Stimulated activated CD8-positive, alpha-beta memory T cell treated with anti-CD3 and anti-CD28 coated beads, Interleukin-7, amount 100 ng/mL, for 24 hours (primary cell): ENCODE results near the gene OR4D1.
A peak's percentile ranks its signal among the peaks of the same experiment; 100 is the strongest.

Source experiments
- DNase-seq: peaks from one replicate; pipeline ENCODE4 v3.0.0-alpha.2; 2020; ENCODE audit warnings: low read depth

The OR4D1 gene

DNA sequence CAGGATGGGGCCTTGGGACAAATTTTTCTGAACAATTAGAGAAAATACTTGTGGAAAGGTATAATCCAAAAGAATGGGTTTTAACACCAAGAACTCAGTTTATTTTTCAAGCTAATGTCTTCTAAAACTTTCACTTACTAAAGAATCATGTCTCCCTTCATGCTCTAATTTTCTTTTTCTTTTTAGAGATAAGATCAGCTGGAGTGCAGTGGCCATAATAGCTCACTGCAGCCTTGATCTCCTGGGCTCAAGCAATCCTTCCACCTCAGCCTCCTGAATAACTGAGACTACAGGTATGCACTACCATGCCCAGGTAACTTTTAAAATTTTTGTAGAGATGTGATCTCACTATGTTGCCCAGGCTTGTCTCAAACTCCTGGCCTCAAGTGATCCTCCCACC, 5.5 kb downstream of the OR4D1 start:
- DNase-seq, result no peak

DNA sequence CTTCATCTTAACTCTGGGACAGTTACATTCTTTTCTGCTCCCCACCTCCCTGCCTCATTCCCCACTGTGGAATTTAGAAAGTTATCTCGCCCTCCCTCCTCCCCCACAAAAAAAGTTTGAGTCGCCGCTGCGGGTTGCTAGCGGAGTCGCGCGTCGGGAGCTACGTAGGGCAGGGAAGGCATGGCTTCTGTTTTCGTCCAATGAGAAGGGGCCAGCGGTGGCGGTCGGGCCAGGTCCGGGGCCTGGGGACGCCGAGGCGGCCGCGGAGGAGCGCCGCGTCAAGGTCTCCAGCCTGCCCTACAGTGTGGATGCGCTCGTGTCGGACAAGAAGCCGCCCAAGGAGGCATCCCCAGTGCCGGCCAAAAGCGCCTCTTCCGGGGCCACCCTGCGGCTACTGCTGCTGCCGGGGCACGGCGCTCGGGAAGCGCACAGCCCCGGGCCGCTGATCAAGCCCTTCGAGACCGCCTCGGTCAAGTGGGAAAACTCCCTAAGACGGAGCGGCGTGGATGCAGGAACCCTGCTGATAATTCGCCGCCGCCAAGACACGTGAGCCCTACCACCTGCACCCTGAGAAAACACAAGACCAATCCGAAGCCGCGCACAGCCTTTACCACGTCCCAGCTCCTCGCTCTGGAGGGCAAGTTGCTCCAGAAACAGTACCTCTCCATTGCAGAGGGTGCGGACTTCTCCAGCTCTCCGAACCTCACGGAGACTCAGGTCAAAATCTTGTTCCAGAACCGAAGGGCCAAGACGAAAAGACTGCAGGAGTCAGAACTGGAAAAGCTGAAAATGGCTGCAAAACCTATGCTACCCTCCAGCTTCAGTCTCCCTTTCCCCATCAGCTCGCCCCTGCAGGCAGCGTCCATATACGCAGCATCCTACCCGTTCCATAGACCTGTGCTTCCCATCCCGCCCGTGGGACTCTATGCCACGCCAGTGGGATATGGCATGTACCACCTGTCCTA, 8.9 kb downstream of the OR4D1 start:
- DNase-seq, result peak; percentile 27

DNA sequence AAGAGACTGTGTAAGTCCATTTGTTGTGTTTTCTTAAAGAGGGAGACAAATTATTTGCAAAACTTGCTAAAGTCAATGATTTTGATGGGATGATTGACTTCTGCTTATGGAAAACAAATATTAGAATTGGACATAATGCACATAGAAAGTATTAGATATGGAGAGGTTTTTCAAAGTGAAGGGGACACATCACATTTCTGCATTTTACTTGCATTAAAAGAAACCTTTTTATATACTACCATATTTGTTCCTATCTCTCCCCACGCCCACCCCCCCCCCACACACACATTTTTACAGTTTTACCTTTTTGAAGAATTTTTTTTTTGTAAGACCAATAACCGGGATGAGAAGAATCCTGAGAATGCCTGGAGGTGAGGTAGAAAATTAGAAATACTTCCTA, 10.0 kb downstream of the OR4D1 start:
- no peak for DNase-seq

DNA sequence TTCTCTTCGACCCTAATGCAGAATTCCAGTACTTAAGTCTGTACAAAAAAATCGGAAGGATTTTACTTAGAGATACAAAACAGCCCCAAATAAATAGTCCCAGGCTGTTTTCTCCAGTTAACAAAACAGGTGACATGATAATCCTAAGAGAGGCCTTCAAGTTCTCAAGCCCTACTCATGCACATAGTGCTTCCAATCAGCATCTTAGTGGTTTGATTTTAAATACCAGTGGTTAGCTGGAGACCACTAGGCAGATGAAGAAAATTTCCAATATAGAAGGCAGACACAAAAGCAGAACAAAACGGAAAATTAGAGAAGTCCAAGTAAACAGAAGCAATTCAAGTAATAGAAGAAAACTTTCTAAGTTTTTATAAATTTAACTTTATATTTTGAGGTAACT, 13.4 kb downstream of the OR4D1 start:
- DNase-seq, result no peak

DNA sequence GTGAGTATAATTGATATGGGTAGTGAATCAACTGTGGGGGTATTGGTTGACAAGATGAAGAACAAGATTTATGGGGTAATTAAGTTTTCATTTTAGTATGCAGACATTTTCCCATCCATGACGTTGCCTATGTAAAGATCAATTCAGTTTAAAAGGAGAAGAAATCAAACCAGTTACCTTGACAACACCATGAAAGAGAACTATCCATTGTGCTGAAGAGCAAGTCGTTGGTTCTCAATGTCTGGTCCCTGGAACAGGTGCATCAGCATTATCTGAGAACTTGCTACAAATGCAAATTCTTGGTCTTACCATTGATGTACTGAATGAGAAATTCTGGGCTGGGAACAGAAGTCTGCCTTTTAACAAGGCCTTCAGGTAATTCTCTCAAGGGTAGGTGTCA, 17.8 kb downstream of the OR4D1 start:
- no peak for DNase-seq

DNA sequence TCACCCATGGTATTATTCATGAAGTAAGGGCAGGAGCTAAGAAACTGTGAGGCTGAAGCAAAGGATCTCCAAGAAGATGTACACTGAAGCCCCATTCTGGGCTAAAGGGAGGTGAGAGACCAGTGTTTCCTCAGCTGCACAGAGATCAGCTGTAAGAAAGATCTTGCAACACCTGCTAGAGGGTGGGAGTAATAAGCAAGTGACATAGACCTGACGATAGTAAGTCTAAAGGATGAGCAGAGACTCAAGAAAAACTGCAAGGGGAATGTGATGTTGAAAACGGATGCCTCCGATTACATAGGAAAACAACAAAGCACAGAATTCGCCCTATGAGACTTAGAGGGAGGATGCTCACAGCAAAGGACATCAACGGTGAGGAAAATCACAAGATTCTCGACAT, 18.5 kb downstream of the OR4D1 start, which contains the start of gene OR4D2:
OR4D2 (plus strand) TSS at position 301 of the 400 bp plus-strand sequence. CDS start 2,674 bp downstream, outside the sequence.
- DNase-seq, result no peak

DNA sequence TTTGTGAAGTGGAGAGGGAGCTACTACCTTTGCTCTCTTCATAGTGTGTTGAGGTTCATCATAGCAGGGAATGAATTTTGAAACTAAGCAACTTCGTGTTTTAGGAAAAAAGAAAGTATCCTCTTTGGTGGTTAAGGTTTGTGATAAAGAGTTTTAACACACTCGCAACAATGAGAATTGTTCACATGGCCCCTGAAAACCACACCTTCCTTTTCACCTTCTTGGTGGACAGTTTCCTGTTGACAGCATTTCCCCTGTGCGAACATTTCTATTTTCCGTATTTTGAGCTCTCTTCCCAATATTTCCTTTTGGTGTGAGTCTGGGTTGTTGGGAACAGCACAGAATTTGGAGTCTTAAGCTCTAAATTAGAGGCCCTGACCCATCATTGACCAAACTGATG, 22.4 kb downstream of the OR4D1 start:
- DNase-seq, result no peak

DNA sequence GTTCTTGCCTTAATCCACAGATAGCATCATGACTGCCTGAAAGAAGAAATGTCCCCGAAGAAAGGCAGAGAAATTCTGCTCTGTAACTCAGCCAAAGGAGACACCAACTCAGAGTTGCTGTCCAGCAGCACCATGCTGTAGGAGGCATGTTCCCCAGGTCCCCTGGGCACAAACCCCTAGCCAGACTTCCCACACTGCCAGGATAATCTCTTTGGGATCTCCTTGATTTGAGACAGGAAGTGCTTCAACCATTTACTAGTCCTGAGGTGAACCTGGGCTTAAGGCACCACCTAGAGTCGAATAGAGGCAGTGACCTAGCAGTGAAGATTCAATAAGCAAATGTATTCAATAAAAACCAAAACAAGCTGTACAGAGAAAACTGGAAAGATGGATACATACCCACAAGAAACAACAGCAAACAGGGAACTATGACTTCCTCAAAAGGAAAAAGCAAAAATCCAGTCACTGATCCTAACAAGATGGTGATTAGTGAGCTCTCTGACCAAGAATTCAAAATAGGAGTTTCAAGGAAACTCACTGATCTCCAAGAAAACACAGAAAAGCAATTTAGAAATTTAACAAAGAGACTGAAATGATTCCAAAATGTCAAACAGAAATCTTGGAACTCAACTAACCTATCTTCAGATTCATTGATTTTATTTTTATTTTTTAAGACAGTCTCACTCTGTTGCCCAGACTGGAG, 24.3 kb downstream of the OR4D1 start:
- DNase-seq, result no peak

DNA sequence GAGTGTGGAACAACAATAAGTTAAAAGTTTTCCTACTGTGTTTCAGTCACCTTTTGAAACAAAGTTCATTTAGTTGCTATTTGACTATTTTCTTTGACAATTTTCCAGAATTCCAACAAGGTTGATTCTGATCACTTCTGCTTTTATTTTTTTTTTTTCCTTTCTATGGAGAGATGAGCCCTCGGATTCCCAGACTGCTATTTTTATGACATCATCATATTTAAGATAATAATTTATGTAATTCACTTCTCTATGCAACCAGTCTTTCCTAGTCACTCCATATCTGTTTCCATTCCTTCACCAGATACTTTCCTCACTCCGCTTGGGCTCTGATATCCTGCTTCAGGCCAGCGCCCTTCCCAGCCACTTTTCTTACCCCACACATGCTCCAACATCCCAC, 26.7 kb downstream of the OR4D1 start:
- no peak for DNase-seq

DNA sequence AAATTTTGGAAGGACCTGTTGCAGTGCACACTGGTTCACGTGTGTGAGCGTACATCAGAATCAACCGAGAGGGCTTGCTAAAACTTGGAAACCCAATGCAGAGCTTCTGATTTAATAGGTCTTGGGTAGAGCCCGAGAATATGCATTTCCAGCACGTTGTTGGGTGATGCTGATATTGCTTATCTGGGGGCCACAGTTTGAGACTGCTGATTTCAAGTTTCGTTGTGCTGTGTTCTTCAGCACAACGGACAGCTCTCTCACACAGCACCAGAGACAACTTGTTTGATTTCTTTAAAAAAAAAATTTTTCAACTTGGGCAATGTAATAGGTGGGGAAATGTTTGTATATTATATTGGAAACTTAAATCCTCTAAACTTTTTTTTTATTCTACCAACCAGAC, 28.0 kb downstream of the OR4D1 start:
- no peak for DNase-seq

DNA sequence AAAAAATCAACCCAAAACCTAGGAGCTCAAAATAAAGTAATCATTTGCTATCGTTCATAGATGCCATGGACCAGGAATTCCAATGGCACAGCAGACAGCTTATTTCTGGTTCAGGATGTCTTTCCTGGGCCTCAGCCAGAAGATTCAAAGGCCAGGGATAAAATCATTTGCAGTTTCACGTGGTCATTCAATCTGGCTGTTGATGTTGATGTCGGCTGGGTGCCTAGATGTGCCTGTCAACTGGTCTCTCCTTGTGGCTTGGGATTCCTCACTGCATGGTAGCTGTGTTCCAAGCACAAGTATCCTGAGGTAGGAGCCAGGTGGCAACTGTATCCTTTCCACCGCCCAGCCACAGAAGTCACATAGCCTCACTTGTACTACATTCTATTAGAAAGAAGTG, 33.6 kb downstream of the OR4D1 start:
- no peak for DNase-seq

DNA sequence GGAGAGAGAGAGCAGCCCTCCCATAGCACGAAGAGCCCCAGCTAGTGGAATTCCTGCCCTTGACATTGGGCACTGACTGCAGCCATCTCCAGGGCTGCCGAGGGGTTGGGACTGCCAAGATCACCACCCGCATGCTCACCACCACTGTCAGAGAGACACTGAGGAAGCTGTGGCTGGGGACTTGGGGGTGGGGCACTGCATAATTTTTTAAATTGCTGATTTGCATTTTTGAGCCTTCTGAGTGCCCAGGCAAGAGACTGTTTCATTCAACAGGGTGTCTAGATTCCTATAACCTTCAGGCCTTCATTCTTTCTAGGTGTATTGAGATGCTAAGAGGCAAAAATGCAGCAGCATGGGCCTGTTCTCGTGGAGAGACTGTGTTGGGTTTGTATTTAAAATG, 35.3 kb downstream of the OR4D1 start:
- DNase-seq, result no peak

DNA sequence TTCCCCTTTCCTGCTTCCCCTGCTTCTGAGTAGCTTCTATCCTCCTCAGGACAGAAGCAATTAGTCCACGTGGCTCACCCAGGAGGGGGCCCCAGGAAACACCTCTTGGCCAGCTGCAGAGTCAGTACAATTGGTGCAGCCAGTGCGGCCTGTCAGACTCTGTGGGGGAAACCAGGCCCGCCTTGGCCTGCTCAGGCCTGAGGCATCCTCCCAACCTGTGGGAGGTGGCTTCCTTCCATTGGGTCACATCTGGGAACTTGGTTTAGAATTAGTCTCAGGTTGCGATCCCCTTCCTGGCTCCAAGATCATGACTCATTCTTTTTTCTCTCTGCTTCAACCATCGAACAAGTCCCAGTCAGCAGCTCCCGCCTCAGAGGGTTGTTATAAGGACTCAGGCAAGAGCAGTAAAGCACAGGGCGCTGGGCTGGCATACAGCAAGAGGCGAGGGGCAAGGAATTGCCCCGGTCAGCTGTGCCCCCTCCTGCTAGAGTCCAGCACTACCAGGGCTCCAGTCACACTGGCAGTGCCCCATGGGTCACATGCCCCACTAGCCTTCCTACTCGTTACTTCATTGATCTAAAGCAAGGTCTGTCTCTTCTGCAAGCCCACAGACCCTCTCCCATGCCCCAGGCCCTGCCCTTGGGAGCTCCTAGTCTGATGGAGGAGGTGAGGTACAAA, 36.3 kb downstream of the OR4D1 start:
- no peak for DNase-seq

DNA sequence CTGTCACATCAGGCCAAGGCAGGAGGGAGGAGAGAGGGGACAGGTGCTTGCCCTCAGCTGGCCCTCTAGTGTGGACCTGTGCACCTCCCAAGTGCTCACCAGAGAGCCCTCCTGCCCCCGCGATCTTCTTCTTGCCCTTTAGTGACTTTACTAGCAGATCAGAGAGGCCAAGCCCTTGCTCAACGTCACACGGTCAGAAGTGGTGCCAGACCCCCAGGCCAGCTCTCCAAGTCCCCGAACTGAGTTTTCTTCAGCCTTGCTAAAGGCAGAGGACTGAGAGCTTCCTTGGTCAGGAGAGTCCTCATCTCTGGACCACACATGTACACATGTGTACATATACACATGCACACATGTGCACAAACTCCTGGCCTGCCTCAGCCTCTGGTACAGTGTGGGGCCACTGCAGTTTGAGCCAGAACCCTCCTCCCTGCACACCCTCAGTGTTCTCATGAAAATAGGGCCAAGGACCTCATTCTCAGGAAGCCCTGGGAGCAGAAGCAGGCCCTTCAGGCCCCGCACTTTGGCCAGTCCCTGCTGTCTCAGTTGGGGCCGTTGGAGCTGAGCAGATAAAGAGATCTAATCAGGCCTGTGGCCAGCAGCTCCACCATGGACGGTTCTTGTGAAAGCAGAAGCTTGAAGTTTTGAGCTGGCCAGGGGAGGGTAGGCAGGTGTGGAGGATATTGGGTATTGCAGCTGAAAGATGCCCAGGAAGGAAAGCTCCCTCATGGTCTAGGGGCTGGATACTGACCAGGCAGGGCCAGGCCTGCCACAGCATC, 37.0 kb downstream of the OR4D1 start:
- DNase-seq, result no peak

DNA sequence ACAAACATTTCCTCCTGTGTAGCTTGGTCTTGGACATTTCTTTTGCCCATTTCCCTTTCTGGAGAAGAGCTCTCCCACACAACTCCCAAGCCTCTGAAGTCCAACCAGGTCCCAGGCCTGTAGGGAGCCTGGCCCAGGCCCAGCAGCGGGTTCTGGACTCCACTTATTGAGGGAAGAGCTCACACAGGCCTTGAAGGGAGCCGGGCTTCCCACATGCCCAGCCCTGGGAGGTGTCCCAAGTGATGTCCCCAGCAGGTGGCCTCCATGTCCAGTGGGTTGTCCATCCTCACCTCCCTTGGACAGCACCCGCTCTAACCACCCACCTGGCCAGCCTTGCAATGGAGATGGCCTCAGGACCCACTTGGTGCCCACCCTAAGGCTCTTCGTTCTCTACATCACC, 38.4 kb downstream of the OR4D1 start:
- no peak for DNase-seq

DNA sequence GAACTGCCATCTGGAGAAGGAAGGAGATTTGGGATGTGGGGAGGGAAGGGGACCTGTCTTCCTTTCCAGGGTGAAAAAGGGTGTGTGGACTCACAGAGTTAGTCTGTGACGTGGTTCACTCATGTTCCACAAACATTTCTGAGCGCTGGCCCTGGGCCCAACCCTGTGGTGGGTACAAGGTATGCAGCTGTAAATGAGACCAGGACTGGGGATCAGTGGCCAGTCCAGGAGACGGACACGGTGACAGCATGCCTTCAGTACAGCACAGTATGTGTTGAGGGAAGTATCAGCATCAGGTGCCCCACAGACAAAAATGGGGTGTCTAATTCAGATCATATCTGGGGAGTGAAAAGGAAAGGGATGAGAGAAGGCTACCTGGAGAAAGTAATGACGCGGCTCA, 38.9 kb downstream of the OR4D1 start:
- DNase-seq, result no peak

DNA sequence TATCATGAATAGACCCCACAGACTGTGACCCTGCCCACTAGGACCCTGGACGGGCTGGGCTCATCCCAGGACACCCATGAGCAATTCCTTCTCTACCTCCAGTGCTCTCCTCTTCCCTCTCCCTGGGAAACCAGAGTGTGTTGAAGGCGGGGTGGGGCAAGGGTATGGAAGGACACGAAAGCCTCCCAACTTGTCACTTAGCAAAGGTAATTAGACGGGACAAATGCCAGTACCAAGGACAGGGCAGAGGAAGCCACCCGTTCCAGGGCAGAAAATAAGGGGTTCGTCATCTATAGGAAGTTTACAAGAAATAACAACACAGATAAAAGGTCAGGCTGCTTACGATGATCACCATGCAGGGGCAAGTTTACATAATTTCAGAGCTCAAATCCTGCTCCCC, 39.5 kb downstream of the OR4D1 start:
- no peak for DNase-seq

DNA sequence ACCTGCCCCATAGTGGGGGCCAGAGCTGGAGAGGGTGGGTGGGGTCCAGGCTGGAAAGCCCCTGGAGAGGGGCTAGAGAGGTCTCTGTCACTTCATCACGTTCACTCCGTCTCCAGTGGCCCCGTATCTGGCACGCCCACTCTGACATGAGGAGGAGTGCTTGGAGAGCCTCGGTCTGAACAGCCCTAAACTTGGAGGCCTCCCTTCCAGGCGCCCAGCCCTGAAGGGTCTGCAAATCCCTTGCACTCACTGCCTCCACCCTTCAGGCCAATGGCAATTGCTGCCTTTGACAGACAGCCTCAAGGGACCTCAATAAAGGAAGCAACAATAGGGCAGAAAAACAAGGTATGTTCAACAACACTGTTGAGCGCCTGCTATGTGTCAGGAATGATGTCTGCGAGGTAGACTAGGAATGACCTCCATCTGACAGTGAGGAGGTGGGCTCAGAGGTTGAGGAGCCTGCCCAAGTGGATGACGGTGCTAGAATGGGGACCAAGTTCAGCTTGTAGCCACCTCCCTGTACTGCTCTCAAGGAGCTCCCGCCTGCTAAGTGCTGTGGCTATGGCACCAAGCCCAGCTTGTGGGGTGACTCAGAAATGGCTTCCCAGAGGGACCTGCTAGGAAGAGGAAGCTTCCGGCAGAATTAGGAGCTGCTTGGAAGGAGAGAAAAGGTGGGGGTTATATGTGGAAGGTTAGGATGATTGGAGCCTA, 41.4 kb downstream of the OR4D1 start:
- DNase-seq, result no peak

DNA sequence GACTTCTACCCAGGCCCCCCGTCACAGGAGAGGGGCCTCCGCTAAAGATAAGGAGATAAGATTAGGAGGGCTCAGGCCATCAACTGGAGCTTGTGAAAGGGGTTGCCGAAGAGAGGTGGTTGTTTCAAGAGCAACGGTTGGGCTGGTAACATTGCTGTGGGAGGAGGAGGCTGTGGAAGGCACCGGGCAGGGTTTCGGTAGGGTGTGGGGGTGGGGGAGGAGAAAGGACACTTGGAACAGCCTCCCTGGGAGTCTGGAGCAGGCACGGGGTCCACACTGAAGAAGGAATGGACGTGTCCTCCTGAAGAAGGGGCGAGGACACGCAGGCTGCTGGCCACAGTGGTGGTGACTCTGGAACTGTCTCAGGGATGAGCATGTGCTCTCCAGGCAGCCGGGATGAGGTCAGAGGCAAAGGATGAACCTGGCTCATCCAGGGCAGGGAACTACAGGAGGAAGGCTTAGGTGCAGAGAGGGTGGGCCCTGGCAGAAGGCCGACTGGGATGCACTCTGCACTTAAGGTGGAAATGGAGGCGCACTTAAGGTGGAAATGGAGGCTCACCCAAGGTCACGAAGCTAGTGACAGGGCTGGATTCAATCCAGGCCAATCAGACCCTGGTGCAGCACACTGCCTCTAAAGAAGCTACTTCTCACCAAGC, 43.2 kb downstream of the OR4D1 start:
- DNase-seq, result no peak

DNA sequence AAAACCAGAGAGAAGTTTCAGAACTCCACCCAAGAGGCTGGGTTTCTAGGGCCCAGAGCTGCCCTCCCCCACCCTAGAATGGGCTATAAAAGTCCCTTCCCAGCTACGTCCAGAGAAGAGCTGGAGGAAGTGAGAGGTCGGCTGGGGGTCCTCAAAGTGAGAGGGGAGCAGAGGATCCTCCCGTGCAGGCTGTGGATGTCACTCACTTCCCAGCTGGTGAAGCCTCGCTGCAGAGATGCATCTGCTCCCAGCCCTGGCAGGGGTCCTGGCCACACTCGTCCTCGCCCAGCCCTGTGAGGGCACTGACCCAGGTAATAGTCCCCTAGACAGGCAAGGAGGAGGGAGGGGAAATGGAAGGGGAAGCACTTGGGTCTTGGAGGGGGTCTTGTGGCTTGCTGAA, 44.4 kb downstream of the OR4D1 start, which contains the start of gene EPX:
EPX (plus strand) TSS at position 115 of the 400 bp plus-strand sequence; CDS start at position 236, 121 bp downstream.
- no peak for DNase-seq
